ENCODE data around the gene DYNLRB1. TPM values are rescaled to one million over a fixed set of nuclear protein-coding genes. Genes with fewer than 3 reads are reported as not detected.

The DYNLRB1 gene
- total and polyA plus RNA-seq, 2 of the 13 experiments (the other 11 are each of a cell fraction or from before 2014, with no cell fraction given) = 140 to 244 TPM

DNA sequence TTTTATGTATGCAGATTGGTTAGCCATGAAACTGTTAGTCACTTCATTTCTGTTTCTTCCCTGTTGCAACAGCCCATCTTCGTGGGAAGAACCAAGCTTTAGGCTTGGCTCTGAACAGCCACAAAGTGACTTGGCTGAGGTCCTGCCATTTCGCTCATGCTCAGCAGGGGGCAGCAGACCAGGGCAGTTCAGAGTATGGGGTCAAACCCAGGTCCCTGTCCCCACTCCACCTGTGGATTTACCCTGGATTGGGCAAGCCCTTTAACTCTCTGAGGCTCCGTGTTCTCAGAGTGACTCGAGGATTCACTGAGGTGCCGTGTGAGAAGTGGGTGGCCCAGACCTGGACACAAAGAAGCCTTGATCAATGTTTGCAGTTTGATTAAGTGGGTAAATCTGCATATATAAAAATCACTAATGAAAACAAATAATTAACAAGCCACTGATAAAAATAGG is 22.5 kb downstream of the DYNLRB1 start (continued):
- no peak for TF ChIP-seq ZNF710 (CRISPR knock-in tag; IDR thresholded peaks at IDR 0.05; ENCODE audit: borderline replicate concordance)
- 0 out of 2 replicates have a peak, but pooled peaks have one; percentile 13 for TF ChIP-seq HOXA3 (CRISPR knock-in tag; IDR thresholded peaks at IDR 0.05)
- TF ChIP-seq ZSCAN21 (CRISPR knock-in tag; IDR thresholded peaks at IDR 0.05; ENCODE audit: borderline replicate concordance) = no peak
- TF ChIP-seq ZNF12 (CRISPR knock-in tag; IDR thresholded peaks at IDR 0.05) = no peak
- TF ChIP-seq ZNF629 (CRISPR knock-in tag; conservative IDR thresholded peaks at IDR 0.05) = no peak
- peak; percentile 52; the same call in 1 of the 2 replicates for TF ChIP-seq KDM2A (CRISPR knock-in tag; IDR thresholded peaks at IDR 0.05; ENCODE audit: borderline replicate concordance, low read depth)
- no peak for TF ChIP-seq ZNF513 (CRISPR knock-in tag; conservative IDR thresholded peaks at IDR 0.05)
- no peak for TF ChIP-seq HOXD1 (CRISPR knock-in tag; IDR thresholded peaks at IDR 0.05)
- no peak for TF ChIP-seq ZNF569 (CRISPR knock-in tag; IDR thresholded peaks at IDR 0.05; ENCODE audit: borderline replicate concordance)
- 0 out of 2 replicates have a peak, but pooled peaks have one; percentile 21 for TF ChIP-seq IRF2 (CRISPR knock-in tag; IDR thresholded peaks at IDR 0.05)
- TF ChIP-seq, protein P1, sequence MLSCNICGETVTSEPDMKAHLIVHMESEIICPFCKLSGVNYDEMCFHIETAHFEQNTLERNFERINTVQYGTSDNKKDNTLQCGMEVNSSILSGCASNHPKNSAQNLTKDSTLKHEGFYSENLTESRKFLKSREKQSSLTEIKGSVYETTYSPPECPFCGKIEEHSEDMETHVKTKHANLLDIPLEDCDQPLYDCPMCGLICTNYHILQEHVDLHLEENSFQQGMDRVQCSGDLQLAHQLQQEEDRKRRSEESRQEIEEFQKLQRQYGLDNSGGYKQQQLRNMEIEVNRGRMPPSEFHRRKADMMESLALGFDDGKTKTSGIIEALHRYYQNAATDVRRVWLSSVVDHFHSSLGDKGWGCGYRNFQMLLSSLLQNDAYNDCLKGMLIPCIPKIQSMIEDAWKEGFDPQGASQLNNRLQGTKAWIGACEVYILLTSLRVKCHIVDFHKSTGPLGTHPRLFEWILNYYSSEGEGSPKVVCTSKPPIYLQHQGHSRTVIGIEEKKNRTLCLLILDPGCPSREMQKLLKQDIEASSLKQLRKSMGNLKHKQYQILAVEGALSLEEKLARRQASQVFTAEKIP (CRISPR knock-in tag; IDR thresholded peaks at IDR 0.05; ENCODE audit: borderline replicate concordance) = no peak
- no peak for TF ChIP-seq AKAP8 (CRISPR knock-in tag; IDR thresholded peaks at IDR 0.05)
- no peak for TF ChIP-seq ZNF432 (CRISPR knock-in tag; IDR thresholded peaks at IDR 0.05; ENCODE audit: borderline replicate concordance)
- no peak for TF ChIP-seq ZNF784 (CRISPR knock-in tag; IDR thresholded peaks at IDR 0.05; ENCODE audit: borderline replicate concordance)
- TF ChIP-seq, protein P2, sequence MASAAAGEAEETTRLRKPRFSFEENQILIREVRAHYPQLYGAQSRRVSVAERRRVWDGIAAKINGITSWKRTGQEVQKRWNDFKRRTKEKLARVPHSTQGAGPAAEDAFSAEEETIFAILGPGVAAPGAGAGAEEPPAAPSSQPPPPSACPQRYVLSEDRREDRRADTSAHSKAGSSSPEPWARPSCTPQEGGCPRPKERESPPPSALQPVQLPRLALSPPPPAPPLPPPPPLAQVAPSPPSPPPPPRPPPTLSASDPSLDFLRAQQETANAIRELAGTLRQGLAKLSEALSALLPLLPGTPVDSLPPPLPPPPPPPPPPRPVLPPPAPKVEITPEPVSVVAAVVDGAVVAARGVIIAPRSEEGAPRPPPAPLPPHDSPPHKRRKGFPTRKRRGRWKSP (CRISPR knock-in tag; IDR thresholded peaks at IDR 0.05) = no peak
- no peak for TF ChIP-seq AGO2 (optimal IDR thresholded peaks at IDR 0.05; ENCODE audit: low read depth, low read length)
- no peak for TF ChIP-seq ZNF713 (CRISPR knock-in tag; IDR thresholded peaks at IDR 0.05)
- TF ChIP-seq RFXANK (CRISPR knock-in tag; IDR thresholded peaks at IDR 0.05) = no peak
- peak; percentile 63; the same call in 1 of the 2 replicates for TF ChIP-seq ZBTB25 (CRISPR knock-in tag; IDR thresholded peaks at IDR 0.05)
- TF ChIP-seq ZNF10 (CRISPR knock-in tag; IDR thresholded peaks at IDR 0.05; ENCODE audit: borderline replicate concordance, low read depth) = no peak

Measured in HepG2 (cell line).